NK-92 (cell line): ENCODE measurements around the gene FHOD3.

Experiments
- DNase-seq: peaks from one replicate; lab custom pipeline; 2025; ENCODE audit not compliant: unreplicated experiment; lab: John Stamatoyannopoulos, UW

Gene FHOD3

GRCh38 chr18:36465276-36465675, 167.8 kb downstream of the FHOD3 start:
- DNase-seq, result no peak

GRCh38 chr18:36465970-36466369, 168.5 kb downstream of the FHOD3 start:
- DNase-seq, result no peak

GRCh38 chr18:36467614-36468013, 170.1 kb downstream of the FHOD3 start:
- no peak for DNase-seq

GRCh38 chr18:36468161-36468560, 170.6 kb downstream of the FHOD3 start:
- no peak for DNase-seq

DNA sequence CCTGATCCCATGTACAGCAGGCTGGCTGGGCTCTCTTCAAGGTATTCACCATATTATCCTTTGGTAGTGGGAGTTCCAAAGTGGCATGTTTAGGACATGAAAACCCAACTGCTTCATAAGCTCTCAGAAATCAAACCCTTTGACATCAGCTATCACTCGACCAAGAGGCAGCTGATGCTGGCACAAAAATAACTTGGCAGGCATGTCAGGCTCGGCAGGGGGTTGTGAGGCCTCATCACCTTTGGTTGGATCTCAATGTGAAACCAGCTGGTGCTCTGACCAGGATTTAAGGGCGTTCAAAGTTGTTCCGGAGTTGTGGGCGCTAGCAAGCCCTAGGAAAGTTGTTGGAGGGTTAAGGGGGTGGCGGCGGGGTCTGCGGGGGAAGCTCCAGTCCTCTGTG, 171.9 kb downstream of the FHOD3 start:
- DNase-seq, result no peak

DNA sequence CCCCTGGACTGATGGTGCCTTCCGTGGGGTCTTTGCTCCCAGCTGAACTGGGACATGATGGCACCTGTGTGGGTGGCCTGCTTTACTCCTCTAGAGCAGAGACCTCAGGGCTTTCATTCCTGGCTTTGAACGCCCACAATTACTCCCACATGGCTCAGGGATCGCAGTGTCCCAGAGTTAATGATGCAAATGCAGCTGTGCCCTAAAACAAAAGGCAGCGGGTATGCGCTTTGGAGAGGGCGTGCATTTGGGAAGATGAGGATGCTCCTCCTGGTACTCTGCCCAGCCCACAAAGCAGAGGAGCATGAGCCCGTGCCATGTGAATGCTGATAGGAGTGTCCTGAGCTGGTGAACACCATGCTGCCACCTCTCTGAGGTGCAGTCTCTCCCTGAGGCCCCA, 173.4 kb downstream of the FHOD3 start:
- DNase-seq, result no peak

GRCh38 chr18:36471393-36471792, 173.9 kb downstream of the FHOD3 start:
- no peak for DNase-seq

DNA sequence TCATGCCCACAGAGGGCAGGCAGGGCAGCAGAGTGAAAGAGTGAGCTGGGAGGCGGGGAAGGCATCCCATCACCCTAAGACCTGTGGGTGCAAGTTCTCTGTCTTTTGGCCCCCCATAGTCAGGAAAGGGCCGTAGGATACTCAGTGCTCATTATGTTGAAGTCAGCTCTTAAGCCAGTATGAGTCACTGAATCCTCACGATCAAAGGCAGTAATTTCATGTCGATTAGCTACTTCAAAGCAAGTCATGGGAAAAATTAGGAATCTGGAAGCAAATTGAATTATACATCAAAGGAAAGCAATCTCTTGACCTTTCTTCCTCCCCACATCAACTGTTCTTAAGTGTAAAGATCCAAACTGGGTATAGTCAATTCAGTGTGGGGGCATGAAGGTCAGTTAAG, 178.9 kb downstream of the FHOD3 start:
- DNase-seq, result no peak

DNA sequence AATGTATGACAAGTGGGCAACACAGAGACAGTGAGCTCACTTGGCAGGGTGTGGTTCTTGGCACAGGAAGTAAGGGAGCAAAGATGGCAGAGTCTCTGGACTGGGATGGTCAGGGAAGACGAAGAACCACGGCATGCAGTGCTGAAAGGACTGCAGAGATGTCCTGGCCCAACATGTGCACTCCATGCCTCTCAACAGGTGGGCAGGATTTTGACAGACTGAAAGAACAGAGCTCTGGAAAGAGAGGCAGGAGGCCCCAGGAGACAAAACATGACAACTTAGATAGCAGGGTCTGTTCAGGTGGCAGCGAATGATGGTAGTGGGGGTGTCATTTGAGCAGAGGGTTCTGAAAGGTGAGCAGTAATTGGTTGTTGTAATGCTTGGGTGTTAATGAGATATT, 180.3 kb downstream of the FHOD3 start:
- no peak for DNase-seq

DNA sequence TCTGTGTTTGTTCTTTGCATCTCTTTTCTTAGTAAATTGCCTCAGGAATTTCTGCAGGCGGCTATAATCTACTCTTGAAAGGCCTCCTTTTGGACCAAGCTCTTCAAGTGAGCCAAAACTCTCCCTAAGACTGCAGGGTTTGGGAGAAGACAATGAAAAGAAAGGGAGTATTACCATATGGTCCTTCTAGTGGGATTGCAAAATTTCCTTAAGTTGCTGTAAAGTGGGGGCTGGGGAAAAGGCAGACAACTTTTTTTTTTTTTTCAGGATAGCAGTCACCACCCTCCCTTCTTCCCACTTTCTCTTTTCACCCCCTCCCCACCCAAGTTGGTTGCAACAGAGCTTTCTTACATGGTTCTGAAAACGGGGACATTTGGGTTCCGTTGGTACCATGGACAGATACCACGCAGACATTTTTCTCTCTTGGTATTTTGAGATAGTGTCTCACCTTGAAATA, 183.7 kb downstream of the FHOD3 start:
- no peak for DNase-seq

DNA sequence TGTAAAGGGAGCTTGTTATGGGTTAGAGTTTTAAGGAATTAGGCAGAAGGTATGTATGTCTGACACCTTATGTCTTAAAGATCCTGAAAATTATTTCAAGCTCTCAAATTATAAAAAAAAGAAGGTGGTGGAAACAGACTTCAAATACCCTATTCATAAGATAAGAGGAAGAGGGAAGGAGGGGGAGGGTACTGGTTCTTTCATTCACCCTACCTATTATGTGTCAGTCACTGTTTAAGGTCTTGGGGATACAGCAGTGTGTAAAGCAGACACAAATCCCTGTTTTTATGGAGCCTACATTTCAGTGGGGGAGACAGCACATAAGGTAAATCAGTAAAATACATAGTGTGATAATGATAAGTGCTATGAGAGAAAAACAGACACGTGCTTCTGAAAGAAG, 184.4 kb downstream of the FHOD3 start:
- no peak for DNase-seq

DNA sequence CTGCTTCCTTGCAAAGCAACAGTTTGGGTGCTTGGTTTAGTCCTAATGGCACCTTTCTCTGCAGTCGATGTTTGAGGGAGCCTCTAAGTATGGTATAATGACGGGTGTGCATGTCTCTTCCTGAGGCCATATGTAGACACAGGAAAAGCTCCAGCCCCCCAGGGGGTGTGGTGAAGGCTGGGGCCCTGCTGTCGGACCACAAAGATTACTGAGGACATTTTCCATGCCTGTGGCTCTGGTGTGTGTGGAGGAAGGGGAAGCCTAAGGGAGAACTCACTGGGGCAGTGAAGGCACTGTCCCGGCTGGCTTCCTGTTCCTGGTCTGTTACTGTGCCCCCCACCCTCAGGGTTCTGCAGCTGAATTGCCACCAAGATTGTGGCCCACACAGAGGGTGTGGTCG, 187.1 kb downstream of the FHOD3 start:
- DNase-seq, result no peak

DNA sequence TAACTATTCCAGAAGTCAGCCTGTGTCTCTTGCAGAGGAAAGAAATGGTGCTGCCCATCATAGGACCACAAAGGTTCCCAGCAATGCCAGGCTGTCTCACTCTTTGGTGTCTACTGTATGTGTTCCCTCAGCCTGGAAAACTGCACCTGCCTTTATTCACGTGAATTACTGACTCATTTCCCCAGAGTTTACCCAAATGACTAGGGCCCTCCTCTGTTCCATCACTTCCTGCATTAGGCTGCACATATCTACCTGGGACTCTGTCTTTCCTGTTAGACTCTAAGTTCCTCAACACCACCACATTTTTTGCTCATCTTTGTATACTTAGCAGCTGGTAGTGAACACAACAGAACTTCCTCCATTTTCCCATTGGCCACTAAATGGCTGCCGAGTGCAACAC, 188.3 kb downstream of the FHOD3 start:
- no peak for DNase-seq

DNA sequence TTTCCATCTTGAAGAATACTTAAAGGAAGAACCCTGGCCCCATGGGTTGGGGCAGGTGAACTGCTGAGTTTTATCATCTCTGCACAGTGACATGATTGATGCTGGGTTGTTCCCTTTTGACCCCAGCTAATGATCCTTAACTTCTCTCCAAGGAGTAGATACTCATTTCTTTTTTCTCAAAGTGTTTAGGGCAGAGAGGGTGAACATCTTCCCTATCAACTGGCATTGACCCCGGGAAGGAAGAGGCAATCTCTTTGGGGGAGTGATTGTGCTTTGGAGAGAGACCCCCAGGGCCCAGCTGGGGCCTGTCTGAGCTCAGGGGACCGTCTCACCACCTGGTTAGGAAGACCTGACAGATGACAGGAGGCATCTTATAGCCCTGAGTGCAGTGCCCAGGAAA, 190.6 kb downstream of the FHOD3 start:
- no peak for DNase-seq

GRCh38 chr18:36490897-36491296, 193.4 kb downstream of the FHOD3 start:
- no peak for DNase-seq

DNA sequence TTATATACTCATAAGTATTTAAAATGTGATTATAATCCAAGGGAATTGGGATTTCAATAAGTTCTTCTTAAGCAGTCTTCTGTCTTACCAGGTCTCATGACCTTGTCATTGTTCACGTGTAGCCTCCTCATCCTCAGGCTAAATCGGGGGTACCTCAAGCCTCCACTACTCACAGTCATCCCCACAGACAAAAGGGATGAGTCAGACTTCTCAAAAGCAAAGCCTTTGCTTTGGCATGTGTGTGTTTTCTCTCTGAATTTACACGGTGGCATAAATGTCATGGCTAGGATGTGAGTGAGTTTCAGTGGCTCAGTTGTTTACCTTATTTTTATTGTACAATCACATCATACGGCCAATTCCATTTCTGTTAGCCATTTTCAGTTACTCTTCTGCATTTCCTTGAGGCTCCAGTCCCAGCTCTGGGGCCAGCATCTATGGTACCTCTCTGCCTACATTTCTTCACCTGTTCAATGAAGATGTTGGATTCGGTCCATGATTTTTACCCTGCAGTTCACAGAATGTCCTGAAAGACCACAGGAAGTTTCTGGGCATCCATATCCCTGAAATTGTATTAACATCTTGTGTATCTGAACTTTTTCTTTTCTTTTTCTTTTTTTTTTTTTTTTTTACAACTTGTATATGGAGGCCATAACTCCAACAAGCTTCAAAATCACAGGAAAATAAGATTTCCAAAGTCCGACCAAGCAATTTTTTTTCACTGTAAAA, 195.3 kb downstream of the FHOD3 start:
- DNase-seq, result no peak

DNA sequence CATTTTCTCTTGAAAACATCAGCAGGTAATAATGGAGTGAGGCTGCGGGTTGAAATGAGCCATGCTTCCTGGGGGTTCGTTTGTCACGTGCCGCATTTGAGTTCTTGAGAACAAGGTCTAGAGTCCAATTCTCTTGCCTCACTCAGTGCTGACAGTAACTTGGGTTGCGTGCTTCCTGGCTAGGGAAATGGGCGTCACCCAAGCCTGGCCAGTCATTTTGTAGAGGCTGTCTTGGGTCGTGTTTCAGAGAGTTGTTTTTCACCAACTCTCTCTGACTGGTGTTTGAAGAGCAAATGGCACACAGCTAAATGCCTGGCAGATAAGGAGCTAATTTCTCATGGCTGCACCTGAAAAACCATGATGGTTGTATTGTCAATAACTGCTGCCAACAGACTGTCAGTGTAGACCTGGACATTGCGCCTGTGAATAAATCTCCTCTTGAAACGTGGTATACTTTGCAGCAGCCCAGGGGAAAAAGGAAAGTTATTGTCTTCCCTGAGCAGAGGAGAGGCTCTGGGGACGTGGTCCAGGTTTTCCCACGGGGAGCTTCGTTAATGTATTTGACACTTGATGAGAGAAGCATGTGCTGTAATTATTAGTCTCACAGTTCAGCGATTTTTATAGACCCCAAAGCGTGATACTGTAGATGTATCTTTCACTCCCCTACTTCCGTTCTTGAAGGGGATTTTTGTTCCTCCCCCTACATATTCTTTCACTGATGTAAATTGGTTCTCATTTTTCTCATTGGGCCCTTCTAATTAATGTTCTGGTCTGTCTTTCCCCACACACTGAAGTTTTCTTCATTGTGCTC, 196.0 kb downstream of the FHOD3 start:
- DNase-seq, result no peak

GRCh38 chr18:36494160-36494437, 196.6 kb downstream of the FHOD3 start:
- DNase-seq, result no peak

- DNase-seq, result no peak
Observed at GRCh38 chr18:36496022-36496421, 198.5 kb downstream of the FHOD3 start.

DNA sequence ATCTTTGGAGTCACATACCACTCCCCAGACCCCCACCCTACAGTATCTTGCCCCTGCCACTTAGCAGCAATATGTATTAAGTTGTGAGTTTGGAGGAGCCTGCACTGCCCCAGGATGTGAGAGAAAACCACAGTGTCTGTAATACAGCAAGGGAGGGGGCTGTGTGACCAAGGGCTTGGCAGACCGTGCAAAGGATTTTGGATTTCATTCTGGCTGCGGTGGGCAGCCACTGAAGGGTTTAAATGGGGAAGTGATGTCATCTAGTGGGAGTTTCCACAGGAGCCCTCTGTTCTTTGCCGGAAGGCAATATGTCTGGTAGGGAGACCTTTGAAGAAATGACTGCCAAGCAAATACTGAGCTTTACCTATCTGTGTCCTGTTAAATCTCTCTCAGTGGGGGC, 202.4 kb downstream of the FHOD3 start:
- no peak for DNase-seq

DNA sequence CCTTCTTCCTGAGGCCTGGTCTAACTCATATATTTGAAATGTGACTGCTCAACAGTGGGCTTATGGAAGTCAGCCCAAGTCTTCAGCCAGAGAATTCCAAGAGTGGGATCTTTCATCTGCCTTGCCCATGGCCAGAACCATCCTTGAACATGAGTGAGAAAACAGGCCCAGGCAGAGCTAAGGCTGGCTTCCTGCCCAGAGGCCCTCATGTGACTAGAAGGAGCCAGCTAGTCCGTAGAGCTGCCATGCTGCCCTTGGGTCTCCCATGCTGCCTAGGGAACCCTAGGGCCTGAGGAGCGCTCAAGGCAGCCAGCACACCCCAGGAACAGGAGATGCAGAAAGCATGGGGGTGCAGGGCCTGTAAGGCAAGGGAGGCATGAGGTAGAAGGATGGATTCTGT, 203.6 kb downstream of the FHOD3 start:
- DNase-seq, result no peak

- no peak for DNase-seq
Observed at GRCh38 chr18:36503477-36503876, 206.0 kb downstream of the FHOD3 start.

DNA sequence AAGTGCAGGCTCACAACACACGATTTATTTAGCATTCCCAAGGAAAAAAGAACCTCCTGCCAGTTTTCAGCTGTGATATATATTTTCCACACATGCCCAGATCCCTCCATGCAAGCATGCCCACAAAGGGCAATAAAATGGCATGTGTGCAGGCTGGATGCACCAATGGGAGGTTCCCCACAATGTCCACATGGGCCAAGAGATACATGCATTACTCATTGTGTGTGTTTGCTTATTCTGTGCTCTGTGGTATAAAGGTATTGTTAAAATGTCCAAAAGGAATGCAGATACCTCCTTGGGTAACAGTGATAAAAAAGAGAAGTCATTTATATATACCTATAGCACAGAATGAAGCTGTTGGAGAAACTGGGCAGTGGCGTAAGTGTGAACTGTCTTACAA, 207.4 kb downstream of the FHOD3 start:
- DNase-seq, result no peak
